Measurements from ENCODE around the gene ABHD17C.

The ABHD17C gene

DNA sequence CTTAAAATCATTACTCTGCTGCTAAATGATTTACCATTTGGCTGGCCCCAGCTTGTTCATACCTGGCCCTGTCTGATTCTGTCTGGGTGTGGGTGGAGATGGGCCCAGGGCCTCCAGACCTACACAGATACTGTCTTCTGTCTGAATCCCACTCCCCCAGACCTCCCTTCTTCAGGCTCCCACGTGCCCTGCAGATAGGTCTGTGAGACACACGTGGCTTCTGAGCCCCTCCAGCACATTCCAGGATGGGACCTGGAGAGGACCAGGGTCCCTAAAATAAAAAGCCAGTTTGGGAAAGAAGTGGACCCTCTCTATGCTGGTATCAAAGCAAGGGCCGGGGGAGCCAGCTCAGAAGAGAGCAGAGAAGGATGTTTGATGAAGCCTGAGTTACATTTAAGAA lies 69.4 kb downstream of the ABHD17C start:
- no peak for DNase-seq (ENCODE audit: low spot score)

DNA sequence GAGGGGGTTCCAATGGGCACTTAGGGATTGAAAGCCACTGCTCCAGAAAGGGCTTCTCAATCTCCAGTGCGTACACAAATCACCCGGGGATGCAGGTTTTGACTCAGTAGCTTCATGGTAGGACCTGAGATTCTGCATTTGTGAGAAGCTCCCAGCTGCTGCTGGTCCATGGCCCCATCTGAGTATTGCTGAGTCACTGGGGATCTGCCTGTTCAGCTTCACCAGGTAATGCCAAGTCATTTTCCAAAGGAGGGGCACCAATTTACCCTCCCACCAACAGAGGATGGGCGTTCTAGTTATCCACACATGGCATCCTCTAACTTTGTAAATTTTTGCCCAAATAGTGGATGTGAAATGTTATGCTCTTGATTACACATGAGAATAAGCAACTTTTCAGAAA lies 71.2 kb downstream of the ABHD17C start:
- DNase-seq (ENCODE audit: low spot score): no peak

DNA sequence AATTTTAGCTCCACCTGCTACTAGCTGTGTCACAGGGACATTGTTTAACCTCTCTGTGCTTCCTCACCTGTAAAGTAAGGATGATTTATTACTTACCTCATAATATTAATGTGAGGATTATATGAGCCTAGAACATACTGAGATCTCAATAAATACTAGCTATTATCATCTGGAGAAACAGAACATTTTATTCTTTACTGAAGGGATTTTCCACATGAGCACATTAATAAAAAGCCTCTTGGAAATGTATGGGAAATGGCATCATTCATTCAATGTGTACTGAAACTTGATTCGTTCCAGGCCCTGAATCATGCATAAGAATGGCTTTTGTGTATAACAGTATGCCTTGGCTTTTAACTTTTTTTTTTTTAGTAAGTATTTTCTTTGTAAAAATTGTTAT lies 73.0 kb downstream of the ABHD17C start:
- DNase-seq (ENCODE audit: low spot score): no peak

DNA sequence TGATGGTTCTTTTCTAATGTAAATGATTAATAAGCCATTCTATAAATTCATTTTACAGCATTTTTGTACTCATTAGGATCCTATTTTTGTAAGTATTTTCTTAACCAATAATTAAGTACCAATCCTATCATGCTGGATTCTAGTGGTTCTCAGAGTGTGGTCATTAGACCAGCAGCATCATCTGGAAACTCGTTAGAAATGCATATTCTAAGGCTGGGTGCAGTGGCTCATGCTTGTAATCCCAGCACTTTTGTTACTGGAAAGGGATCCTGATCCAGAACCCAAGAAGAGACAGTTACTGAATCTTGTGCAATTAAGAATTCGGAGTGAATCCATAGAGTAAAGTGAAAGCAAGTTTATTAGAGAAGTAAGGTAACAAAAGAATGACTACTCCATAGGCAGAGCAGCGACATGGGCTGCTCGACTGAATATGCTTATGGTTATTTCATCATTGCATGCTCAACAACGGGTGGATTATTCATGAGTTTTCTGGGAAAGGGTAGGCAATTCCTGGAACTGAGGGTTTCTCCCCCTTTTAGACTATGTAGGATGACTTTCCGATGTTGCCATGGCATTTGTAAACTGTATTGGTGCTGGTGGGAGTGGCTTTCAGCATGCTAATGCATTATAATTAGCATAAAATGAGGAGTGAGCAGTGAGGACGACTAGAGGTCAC lies 74.2 kb downstream of the ABHD17C start:
- DNase-seq (ENCODE audit: low spot score): no peak

DNA sequence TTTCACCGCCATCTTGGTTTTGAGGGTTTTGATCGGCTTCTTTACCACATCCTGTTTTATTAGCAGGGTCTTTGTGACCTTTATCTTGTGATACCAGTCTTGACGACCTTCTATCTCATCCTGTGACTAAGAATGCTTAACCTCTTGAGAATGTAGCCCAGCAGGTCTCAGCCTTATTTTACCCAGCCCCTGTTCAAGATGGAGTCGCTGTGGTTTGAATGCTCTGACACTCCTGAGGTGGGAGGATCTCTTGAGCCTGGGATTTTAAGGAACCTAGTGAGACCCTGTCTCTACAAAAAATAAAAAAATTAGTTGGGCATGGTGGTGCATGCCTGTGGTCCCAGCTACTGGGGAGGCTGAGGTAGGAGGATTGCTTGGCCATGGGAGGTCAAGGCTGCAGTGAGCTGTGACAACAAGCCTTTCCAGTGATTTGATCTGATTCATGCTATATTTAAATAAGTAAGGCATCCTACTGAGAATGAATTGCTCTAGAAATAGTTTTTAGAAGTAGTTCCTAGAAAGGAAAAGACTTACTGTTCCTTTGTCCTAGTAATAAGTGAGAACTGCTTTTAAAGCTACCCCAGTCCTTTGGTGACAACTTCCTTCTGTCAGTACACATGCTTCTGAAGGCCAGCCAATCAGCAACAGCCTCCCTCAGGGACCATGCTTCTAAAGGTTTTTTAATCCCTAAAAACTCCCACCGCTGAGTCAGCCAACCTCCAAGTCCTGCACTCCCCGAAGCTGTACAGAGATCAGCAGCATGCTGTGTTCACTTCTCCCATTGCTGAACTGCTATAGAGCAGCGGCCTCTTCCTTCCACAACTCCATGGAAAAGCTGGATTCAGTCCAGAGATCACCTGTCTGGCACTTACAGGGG lies 75.0 kb downstream of the ABHD17C start:
- no peak for DNase-seq (ENCODE audit: low spot score)

DNA sequence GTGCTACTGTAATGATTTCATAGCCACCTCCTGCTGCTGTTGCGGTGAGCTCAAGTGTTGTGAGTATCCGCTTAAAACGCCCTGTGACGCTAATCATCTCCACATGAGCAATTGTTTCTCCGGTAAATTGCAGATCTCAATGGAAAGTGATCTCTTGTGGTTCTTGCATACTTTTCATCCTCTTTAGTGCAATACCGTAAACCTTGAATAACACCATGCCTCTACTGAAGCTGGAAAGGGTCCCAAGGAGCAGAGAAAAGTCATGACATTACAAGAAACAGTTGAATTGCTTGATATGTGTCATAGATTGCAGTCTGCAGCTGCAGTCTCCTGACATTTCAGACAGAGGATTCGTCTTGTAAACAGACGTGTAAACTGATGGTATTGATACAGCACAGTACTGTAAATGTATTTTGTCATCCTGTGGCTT lies 78.0 kb downstream of the ABHD17C start:
- DNase-seq (ENCODE audit: low spot score): no peak

DNA sequence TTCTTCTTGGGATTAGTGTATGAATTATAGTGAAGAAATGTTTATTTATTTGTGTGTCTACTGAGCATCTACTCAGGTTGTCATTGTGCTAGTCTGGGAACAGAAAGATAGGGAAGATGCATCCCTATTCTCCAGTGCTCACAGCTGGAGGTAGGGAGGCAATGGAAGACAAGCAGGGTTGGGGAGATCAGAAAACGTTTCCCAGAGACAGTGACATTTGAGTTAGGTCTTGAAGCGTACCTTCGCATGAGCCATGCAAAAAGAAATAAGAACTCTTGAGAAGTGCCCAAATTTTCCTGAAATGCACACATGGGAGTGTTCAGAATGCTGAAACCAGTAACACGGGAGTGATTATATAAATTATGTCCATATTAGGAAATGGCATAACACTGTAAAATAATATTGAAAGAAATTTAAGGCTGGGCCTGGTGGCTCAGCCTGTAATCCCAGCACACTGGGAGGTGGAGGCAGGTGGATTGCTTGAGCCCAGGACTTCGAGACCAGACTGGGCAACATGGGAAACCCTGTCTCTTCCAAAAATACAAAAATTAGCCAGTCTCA lies 78.8 kb downstream of the ABHD17C start:
- DNase-seq (ENCODE audit: low spot score): no peak

DNA sequence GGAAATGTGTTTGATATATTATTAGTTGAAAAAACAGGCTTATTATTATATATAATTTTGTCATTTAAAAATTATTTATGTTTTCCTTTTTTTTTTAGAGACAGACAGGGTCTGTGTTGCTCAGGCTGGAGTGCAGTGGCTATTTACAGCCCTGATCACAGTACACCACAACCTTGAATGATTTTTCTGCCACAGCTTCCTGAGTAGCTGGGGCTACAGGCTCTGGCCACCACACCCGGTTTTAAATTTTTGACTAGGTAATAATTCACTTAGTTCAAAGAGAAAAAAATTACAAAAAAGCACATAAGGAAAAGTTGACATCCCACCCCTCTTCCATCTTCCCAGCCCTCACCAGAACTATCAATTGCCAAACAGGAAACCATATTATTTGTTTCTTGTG lies 79.4 kb downstream of the ABHD17C start:
- DNase-seq (ENCODE audit: low spot score): no peak

DNA sequence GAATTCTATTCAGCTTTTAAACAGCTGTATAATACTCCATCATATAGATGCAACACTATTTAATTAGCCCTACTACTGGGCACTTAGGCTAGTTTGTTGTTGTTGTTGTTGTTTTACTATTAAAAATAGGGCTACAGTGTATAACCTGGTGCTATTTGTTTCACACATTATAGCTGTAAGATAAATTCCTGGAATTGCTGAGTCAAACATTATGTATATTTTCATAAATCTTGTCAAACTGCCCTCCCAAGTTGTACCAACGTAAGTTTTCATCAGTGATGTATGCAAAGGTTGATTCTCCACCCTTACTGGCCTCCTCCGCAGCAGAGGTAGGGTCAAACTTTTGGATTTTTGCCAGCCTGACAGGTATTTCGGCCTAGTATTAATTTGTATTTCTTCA lies 80.2 kb downstream of the ABHD17C start:
- no peak for DNase-seq (ENCODE audit: low spot score)

DNA sequence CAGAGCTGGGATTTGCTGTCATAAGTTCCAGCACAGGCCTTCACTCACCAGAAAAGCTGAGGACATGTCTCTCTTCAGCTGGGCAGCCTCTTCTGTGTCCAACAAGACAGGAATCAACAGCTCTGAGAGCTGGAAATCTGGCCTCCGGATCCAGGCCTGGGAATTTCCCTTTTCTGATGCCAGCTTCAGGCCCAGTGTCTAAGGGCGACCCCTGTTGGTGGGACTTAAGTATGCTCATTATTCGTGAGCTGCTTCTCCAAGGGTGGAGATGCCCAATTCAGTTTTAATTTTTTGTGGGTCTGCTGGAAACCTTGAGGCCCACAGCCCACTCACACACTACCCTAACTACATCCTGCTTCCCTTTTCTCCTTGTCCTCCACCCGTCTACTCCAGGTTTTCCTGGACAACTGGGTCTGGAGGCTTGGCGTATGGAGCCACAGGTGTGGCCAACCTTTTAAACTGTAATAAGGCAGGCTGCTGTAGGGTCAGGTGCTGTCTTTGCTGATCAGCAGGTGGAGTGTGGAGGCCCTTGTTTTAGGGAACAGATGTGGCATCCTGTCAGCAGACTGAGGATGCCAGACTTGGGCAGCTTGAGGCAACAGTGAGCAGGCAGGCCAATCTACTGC lies 81.4 kb downstream of the ABHD17C start:
- peak; percentile 77 for DNase-seq (ENCODE audit: low spot score)

DNA sequence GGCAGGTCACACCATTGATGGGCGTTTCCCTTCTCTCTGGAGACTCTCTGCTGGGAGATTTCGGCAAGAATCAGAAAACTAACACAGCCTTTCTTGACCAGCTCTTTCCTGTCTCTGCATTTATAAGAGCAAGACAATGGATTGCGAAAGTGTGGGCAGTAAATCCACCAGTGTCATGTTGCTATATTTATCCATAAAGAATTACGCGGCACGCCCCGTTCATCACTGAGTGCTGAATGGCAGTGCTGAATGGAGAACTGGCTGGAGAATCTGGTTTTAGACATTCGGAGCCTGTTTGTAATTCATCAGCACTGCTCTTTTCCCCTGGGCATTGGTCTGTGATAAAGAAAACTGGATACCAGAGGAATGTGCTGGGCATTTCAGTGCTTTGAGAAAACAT lies 82.0 kb downstream of the ABHD17C start:
- DNase-seq (ENCODE audit: low spot score): no peak

DNA sequence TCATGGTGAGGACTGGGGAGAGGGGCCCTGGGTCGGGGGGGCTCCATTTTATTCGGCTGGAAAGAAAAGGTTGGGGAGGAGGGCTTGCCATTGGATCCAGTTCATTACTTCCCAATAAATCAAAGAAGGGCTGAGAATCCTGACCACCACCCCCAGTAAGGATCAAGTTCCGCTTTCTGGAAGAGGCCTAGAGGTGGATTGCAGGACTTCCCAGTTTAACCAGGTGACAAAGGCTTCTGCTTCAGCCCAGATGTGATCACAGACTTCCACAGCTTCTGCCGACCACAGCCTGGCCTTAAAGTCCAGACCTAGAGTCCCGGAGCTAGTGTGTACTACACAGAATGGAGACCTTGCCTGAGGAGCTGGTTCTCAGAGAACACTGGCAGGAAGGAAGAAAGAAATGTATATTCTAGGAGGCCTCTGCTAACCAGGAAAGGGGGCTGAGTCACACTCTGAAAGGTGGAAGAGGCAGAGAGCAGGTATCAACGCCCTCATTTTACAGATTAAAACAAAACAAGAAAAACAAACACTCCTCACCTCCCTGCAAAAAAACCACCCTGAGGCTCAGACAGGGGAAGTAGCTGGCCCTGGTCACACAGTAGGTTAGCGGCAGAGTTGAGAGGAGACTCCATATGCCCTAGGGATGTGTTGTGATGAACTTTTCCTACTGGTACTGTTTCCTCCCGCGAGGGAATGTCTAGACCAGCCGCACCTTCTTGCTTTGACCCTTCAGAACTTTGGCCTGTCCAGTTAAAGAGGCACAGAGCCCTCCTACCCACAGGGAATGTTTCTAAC lies 82.9 kb downstream of the ABHD17C start:
- DNase-seq (ENCODE audit: low spot score): no peak

DNA sequence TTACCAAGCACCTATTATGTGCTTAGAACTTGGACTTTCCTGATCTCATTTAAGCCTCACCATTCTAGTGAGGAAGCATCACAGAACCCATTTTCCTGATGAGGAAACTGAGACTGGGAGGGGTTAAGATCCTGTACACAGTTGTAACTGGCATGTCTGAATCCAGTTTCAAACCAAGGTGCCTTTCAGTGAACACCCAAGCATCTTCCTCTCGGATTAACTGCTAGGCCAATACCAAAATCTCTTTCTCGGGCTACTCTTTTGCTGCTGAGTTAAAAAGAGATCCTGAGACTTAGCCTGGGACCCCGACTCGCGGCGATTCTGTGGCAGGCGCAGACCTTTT lies 83.5 kb downstream of the ABHD17C start:
- DNase-seq (ENCODE audit: low spot score): no peak

DNA sequence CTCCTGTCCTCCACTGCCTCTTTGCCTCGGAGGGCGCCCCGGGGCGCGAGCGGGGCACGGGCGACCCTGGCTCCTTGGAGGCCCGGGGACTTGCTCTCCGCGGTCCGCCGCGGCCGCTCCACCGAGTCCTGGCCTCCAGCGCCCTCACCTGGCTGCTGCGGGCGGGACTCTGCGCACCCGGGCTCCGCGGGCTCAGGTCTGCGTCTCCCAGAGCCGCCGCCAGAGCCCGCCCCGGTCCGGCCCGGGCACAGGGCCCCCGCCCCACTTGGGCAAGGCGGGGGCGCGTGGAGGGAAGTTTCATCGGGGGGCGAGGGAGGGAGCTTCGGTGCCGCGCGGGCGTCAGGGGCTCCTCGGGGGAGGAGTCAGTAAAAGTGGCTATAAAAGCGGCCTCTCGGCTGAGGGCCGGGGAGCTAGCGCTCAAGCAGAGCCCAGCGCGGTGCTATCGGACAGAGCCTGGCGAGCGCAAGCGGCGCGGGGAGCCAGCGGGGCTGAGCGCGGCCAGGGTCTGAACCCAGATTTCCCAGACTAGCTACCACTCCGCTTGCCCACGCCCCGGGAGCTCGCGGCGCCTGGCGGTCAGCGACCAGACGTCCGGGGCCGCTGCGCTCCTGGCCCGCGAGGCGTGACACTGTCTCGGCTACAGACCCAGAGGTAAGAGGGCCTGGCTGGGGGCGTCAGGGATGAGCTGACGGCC lies 84.0 kb downstream of the ABHD17C start, which contains the start of gene CEMIP:
TSS of gene CEMIP (plus strand) at position 407 of the 694 bp plus-strand sequence. CDS start 94,510 bp downstream, outside the sequence.
- DNase-seq (ENCODE audit: low spot score): peak; percentile 94

DNA sequence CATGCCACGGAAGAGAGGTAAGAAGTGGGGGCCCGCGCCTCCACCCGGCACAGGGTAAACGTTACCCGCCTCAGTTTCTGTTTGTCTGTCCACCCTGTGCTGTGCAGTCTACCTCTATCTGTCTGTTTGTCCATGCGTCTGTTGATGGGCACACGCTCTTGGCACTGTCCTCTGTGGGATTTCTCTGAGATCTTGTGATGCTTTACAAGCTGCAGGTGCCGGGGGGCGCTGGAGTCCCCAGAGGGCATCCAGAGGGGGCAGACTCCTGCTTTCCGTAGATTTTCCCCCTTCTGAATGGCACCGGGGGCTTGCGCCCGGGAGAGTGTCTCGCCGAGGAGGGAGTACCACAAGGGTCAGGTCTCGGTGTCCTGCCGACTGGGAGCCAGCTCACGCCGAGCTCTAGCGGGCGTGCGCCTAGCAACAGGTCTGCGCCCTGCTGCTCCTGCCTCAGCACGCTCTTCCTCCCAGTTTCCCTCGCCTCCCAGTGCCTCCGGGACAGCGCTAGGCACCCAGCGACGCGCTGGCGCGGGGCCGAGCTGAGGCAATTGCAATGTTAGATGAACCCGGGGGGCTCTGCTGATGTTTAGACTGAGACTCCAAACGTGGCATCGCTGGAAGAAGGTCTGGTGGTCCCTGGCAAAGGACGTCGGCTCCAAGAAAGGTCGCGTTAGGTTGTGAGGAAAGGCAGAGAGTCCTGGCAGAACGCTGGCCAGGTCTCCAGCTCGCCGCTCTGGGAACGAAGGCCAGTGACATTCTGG lies 84.7 kb downstream of the ABHD17C start:
- peak; percentile 63 for DNase-seq (ENCODE audit: low spot score)

DNA sequence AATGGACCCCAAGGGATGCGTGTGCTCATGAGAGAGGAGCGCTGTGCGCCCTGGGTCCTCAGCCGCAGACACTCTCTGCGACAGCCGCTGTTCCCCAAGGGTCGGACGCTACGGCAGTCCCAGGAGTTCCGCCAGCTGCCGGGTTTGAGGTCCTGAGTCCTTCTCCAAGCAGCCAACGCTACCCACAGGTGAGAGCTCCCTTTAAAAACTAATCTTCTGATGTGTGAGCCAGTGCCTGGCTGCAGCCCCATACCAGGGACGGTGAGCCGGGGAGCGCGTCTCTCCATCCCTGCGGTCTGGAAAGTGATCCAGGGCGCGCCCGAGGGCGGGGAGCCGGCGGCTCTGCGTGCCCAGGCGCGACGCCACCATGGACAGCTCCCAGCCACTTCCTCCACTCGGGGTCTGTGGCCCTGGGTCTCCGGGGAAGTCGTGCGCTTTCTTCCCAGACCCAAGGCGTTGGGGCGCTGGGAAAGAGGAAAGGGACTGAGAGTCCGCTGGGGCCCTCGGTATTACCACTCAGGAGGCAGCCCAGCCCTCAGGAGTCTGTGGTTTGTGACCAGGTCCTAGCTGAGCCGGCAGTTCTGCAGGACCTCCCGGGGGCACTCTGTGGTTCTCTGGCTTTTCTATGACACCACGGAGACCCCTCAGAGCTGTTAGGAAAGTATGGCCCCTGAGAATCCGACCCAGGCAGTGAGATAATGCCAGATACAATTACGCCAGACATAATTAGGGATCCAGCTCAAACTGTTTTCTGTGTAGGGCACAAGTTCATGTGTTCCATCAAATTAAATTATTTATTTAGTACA lies 85.5 kb downstream of the ABHD17C start:
- DNase-seq (ENCODE audit: low spot score): peak; percentile 55

DNA sequence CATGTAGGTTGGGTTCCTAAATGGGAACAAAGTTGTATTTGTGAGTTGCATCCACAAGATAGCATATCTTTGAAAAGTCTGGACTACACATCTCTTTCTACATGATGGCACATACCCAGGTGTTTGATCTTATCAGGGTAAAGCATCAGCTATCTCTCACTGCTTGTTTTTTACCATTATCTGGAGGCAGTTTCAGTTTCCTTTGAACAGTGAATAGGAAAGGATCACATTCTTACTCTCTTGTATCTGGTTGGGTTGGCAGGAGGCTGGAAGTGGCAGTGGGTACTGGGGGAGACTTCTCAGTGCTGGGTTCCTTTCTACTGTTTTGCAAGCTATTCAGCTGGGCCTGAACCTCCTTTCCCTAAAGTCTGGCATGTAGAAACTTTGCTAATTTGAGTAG lies 88.2 kb downstream of the ABHD17C start:
- DNase-seq (ENCODE audit: low spot score): no peak

DNA sequence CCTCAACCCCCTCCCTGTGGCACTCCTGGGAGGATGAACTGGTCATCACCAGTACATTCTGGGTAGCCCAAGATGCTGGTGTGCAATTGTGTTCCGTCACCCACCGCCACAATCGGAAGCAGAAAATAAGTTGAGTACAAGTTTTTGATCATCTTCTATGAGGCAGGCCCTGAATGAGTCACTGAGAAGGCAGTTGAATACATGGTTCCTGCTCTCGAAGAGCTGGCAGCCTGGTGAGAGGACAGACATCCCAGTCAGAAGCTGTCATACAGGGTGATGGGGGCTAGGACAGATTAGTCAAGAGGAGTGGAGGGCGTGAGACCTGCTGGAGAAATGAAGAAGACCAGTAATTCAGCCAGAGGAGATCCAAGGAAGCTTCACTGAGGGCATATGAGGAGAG lies 90.2 kb downstream of the ABHD17C start:
- DNase-seq (ENCODE audit: low spot score): no peak

DNA sequence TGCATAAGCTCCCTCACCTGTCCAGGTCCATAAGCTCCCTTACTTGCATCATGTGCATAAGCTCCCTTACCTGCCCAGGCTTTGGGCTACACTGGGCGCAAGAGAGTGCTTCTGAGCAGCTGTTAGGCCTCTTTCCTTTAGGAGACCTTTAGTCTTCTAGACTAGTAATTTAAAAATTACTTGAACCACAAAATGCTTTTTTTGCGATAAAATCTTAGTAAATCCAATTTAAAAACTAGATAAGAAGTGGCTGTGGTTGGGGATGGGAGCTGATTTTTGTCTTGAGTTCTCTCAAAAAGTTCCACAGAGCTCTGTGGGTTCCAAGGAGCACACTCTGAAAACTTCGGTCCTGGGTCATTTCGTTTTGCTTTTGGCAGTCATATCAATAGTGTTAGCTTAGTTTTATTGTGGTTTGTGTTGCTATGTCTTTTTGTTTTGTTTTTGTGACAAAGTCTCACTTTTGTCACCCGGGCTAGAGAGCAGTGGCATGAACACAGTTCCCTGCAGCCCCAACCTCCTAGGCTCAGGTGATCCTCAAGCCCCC lies 90.8 kb downstream of the ABHD17C start:
- DNase-seq (ENCODE audit: low spot score): no peak
